Activated CD8-positive, alpha-beta T cell treated with anti-CD3 and anti-CD28 coated beads, Interleukin-2, amount 10 ng/mL, durations not matched to agents 7 days and 5 days (primary cell): ENCODE results near the gene CTNNA1. TPM values are rescaled to one million over a fixed set of nuclear protein-coding genes. Genes with fewer than 3 reads are reported as not detected.
A peak's percentile ranks its signal among the peaks of the same experiment; 100 is the strongest.
"Not testable (repeated sequence)": the region's sequence is repeated elsewhere in the genome, so short reads cannot be mapped to it uniquely, and the experiment has no call there.

Source experiments
- ATAC-seq: fragments of 150-1000 bp; cut with Tn5 transposase; one replicate; pipeline ENCODE4 v1.10.0; 2021; ENCODE audit warnings: moderate library complexity
- CTCF ChIA-PET: fragments of 350-600 bp; sonication (Branson Sonifier 250); formaldehyde crosslinking; loops from one replicate; lab custom pipeline; 2021; ENCODE audit warnings: antibody characterized with exemption; lab: Charles Lee
- POLR2A ChIA-PET: fragments of 350-600 bp; sonication (Branson Sonifier 250); formaldehyde crosslinking; loops from one replicate; lab custom pipeline; 2021; ENCODE audit warnings: antibody characterized with exemption; lab: Charles Lee
- DNase-seq: peaks from one replicate; pipeline ENCODE4 v3.0.0-alpha.2; 2020
- H3K27ac Mint-ChIP-seq: one replicate; pipeline ENCODE4 v1.8.0; 2021; ENCODE audit warnings: mild to moderate bottlenecking, mixed read lengths
- H3K27me3 Mint-ChIP-seq: one replicate; pipeline ENCODE4 v1.8.0; 2021; ENCODE audit warnings: low read depth, mixed read lengths
- H3K36me3 Mint-ChIP-seq: one replicate; pipeline ENCODE4 v1.8.0; 2021; ENCODE audit warnings: low read depth, mixed read lengths
- H3K4me1 Mint-ChIP-seq: one replicate; pipeline ENCODE4 v1.8.0; 2021; ENCODE audit warnings: low read depth, mixed read lengths
- H3K4me3 Mint-ChIP-seq: one replicate; pipeline ENCODE4 v1.8.0; 2021; ENCODE audit warnings: mild to moderate bottlenecking, mixed read lengths
- H3K9me3 Mint-ChIP-seq: one replicate; pipeline ENCODE4 v1.8.0; 2022; ENCODE audit warnings: mixed read lengths; ENCODE audit not compliant: insufficient read depth
- total RNA-seq, 2 experiments: library from RNA; stranded (reverse); gene quantifications; one replicate each; pipeline ENCODE4 v1.2.3, GENCODE V29; 2021

CTNNA1 gene
- total RNA-seq, 2 experiments from 2014 or later = 22.4 to 22.9 TPM

- DNase-seq = no peak
- H3K4me1 Mint-ChIP-seq = peaks cover 5% of the 10 kb centered on the region
- ATAC-seq = no peak
- POLR2A ChIA-PET = no interaction called here
- H3K27me3 Mint-ChIP-seq = peaks cover 39% of the 10 kb centered on the region
- CTCF ChIA-PET = no interaction called here
- no peaks in the 10 kb centered on the region for H3K9me3 Mint-ChIP-seq
- no peak overlapping the region for H3K4me3 Mint-ChIP-seq
- H3K36me3 Mint-ChIP-seq = no peaks in the 10 kb centered on the region
- no peak overlapping the region for H3K27ac Mint-ChIP-seq
These were observed 4.6 kb upstream of the CTNNA1 start for GRCh38 chr5:138748630-138749081.

- POLR2A ChIA-PET, H3K4me3 Mint-ChIP-seq: not testable (repeated sequence)
These were observed 1.9 kb upstream of the CTNNA1 start for GRCh38 chr5:138751344-138751743.

GRCh38 chr5:138752341-138752950 lies 779 bp upstream of the CTNNA1 start:
- DNase-seq (no peak), ATAC-seq (no peak)
- ChIA-PET CTCF (no interaction called here), POLR2A (no interaction called here)
- H3K4me1 Mint-ChIP-seq = peaks cover 11% of the 10 kb centered on the region
- peak overlapping the region; percentile 49 for H3K4me3 Mint-ChIP-seq
- H3K36me3 Mint-ChIP-seq = peaks cover 8% of the 10 kb centered on the region
- no peaks in the 10 kb centered on the region for H3K9me3 Mint-ChIP-seq
- H3K27me3 Mint-ChIP-seq = peaks cover 53% of the 10 kb centered on the region
- no peak overlapping the region for H3K27ac Mint-ChIP-seq

More at GRCh38 chr5:138751344-138751743, 1.9 kb upstream of the CTNNA1 start:
- H3K9me3 Mint-ChIP-seq, ATAC-seq, DNase-seq, H3K36me3 Mint-ChIP-seq, CTCF ChIA-PET, H3K27ac Mint-ChIP-seq: not testable (repeated sequence)
- Mint-ChIP-seq H3K27me3 (peaks cover 46% of the 10 kb centered on the region), H3K4me1 (peaks cover 11% of the 10 kb centered on the region)

- no peaks in the 10 kb centered on the region for H3K9me3 Mint-ChIP-seq
- H3K4me1 Mint-ChIP-seq = peaks cover 11% of the 10 kb centered on the region
- peaks cover 14% of the 10 kb centered on the region for H3K36me3 Mint-ChIP-seq
- ATAC-seq (peak; percentile 26), DNase-seq (no peak)
- peak overlapping the region; percentile 59 for H3K4me3 Mint-ChIP-seq
- peaks cover 54% of the 10 kb centered on the region for H3K27me3 Mint-ChIP-seq
- ChIA-PET CTCF (no interaction called here), POLR2A (no interaction called here)
- H3K27ac Mint-ChIP-seq = no peak overlapping the region
These were observed 821 bp downstream of the CTNNA1 start for GRCh38 chr5:138753794-138754698.

GRCh38 chr5:138754699-138755057 lies 1.5 kb downstream of the CTNNA1 start:
- DNase-seq = no peak
- H3K4me1 Mint-ChIP-seq = peaks cover 11% of the 10 kb centered on the region
- no peak overlapping the region for H3K27ac Mint-ChIP-seq
- no peak for ATAC-seq
- H3K9me3 Mint-ChIP-seq = no peaks in the 10 kb centered on the region
- H3K4me3 Mint-ChIP-seq = peak overlapping the region; percentile 59
- ChIA-PET CTCF (no interaction called here), POLR2A (no interaction called here)
- peaks cover 53% of the 10 kb centered on the region for H3K27me3 Mint-ChIP-seq
- H3K36me3 Mint-ChIP-seq = peaks cover 17% of the 10 kb centered on the region

DNA sequence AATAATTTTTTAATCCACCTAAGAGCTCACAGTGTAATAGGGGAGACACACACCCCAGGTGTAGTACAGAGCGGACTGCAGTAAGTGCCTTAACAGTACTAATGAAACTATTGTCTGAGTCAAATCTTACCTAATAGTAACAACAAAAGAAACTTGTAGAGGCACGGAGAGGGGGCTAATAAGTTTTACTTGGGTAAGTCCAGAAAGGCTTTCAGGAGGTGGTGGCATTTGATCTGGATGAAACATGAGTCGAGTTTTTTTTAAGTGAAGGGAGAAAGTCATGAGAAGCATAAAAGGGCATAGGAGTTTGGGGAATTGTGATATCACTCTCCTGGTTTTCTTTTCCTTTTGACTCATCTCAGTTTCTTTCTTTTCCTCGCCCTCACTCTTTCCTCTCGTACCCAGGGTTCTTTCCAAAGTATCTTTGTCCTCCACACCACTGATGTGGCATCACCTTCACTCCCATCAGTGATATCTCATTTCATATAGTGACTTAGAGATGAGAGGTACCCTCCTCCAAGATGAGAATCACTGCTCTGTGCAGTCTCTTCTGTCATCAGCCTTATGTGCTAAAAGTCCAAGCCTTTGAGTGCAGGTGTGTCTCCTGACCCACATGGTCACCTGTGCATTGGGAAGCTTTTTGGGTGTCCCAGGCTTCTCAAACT lies 2.0 kb downstream of the CTNNA1 start:
- peaks cover 51% of the 10 kb centered on the region for H3K27me3 Mint-ChIP-seq
- H3K36me3 Mint-ChIP-seq = peaks cover 17% of the 10 kb centered on the region
- ChIA-PET POLR2A (no interaction called here), CTCF (no interaction called here)
- no peak overlapping the region for H3K27ac Mint-ChIP-seq
- no peak overlapping the region for H3K4me3 Mint-ChIP-seq
- no peaks in the 10 kb centered on the region for H3K9me3 Mint-ChIP-seq
- no peak for DNase-seq
- peaks cover 11% of the 10 kb centered on the region for H3K4me1 Mint-ChIP-seq
- ATAC-seq = no peak

DNA sequence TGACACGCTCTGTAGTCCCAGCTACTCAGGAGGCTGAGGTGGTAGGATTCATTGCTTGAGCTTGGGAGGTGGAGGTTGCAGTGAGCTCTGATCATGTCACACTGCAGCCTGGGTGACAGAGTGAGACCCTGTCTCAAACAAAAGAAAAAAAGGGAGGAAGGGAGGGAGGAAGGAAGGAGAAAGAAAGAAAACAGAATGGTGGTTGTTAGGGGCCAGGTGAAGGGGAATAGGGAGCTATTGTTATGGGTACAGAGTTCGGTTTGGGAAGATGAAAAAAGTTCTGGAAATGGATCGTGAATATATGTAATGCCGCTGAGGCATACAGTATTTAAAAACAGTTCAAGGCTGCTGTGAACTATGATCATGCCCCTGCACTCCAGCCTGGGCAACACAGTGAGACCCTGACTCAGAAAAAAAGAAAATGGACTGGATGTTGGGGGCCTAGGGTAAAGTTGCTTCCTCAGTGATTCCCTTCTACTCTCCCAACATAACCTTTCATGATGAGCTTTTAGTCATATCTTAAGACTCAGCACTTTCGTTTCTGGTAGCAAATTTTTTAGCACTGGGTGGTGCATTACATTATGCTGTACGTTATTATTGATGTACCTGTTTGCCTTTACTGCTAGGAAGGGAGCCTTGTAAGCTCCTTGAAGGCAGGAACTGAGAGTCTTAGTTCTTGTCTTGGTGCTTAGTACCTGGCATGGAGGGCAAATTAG lies 4.0 kb downstream of the CTNNA1 start:
- POLR2A ChIA-PET = no interaction called here
- ATAC-seq (no peak), DNase-seq (no peak)
- no peak overlapping the region for H3K27ac Mint-ChIP-seq
- H3K4me1 Mint-ChIP-seq = peaks cover 26% of the 10 kb centered on the region
- CTCF ChIA-PET = interaction anchor here (0.8 to 1.9 kb wide), 4 partner anchors 17 to 178 kb away, joined by 3 to 10 read pairs (median 4); no protein-coding TSS in a partner anchor
- H3K36me3 Mint-ChIP-seq = peaks cover 17% of the 10 kb centered on the region
- no peak overlapping the region for H3K4me3 Mint-ChIP-seq
- no peaks in the 10 kb centered on the region for H3K9me3 Mint-ChIP-seq
- peaks cover 40% of the 10 kb centered on the region for H3K27me3 Mint-ChIP-seq

DNA sequence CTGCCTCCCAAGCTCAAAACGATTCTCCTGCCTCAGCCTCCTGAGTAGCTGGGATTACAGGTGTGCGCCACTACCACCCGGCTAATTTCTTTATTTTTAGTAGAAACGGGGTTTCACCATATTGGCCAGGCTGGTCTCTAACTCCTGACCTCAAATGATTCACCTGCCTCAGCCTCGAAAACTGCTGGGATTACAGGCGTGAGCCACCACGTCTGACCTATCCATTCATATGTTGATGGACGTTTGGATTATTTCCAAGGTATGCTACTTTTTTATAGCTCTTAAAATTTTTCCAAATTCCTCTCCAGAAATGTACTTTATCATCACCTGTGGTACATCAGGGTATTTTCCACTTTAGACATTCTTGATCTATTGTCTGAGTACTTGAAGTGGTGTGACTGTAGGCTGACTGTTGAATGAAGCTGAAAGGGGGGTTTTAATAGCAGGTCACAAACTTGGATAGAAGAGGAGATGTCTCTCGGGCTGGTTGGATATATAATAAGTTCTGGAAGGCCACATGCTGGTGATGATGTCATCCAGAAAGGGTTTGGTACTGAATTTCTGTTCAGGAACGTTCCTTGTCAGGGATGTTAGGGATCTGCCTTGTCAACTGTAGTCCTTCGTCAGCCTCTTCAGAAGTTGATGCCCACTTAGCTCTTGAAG lies 7.4 kb downstream of the CTNNA1 start:
- Mint-ChIP-seq H3K4me3 (no peak overlapping the region), H3K4me1 (peaks cover 24% of the 10 kb centered on the region), H3K36me3 (peaks cover 13% of the 10 kb centered on the region), H3K27me3 (peaks cover 33% of the 10 kb centered on the region), H3K9me3 (no peaks in the 10 kb centered on the region), H3K27ac (no peak overlapping the region)
- ATAC-seq (no peak), DNase-seq (no peak)
- ChIA-PET CTCF (interaction anchor here (0.9 to 1.4 kb wide), 2 partner anchors 18 to 29 kb away, joined by 3 to 9 read pairs; no protein-coding TSS in a partner anchor), POLR2A (no interaction called here)

GRCh38 chr5:138761115-138761514 lies 7.9 kb downstream of the CTNNA1 start:
- Mint-ChIP-seq H3K27me3 (peaks cover 36% of the 10 kb centered on the region), H3K4me1 (peaks cover 24% of the 10 kb centered on the region), H3K36me3 (peaks cover 13% of the 10 kb centered on the region)
- H3K9me3 Mint-ChIP-seq, H3K4me3 Mint-ChIP-seq, H3K27ac Mint-ChIP-seq, POLR2A ChIA-PET: not testable (repeated sequence)
- peak; percentile 36 for DNase-seq
- ATAC-seq = peak; percentile 57
- CTCF ChIA-PET = interaction anchor here (1.4 kb wide), 1 partner anchor 28 kb away, joined by 9 read pairs; no protein-coding TSS in a partner anchor

DNA sequence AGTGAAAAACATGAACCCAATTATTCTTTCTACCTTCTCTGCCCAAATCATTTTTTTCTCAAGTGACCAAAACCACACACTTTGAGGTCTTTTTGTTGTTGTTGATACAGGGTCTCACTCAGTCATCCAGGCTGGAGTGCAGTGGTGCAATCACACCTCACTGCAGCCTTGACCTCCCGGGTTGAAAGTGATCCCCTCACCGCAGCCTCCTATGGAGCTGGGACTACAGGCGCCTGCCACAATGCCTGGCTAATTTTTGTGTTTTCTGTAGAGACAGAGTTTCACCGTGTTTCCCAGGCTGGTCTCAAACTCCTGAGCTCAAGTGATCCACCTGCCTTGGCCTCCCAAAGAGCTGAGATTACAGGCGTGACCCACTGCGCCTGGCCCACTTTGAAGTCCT lies 8.4 kb downstream of the CTNNA1 start:
- H3K36me3 Mint-ChIP-seq, H3K9me3 Mint-ChIP-seq, H3K4me3 Mint-ChIP-seq, H3K27ac Mint-ChIP-seq, ATAC-seq, POLR2A ChIA-PET, DNase-seq: not testable (repeated sequence)
- CTCF ChIA-PET = interaction anchor here (0.6 kb wide), 1 partner anchor 28 kb away, joined by 3 read pairs; no protein-coding TSS in a partner anchor
- Mint-ChIP-seq H3K27me3 (peaks cover 38% of the 10 kb centered on the region), H3K4me1 (peaks cover 24% of the 10 kb centered on the region)

DNA sequence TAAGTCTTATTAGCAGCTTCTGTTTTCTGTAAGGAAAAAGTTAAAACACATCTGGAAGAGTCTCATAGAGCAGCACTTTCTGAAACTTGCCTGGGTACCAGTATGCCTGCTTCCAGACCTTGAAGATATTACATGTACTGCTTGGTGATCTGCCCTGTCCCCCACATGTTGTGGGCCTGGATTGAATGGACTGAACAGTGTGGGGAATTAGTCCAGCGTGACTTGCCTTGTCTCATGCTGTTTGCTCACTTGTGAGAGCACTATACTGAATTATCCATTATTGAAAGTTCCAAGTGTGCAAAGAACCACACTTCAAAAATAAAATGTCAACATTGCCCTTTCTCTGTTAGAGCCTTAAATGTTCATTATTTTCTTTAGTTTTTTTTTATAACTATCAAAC lies 8.9 kb downstream of the CTNNA1 start:
- peaks cover 24% of the 10 kb centered on the region for H3K4me1 Mint-ChIP-seq
- H3K4me3 Mint-ChIP-seq = no peak overlapping the region
- no peak for ATAC-seq
- no peak for DNase-seq
- H3K9me3 Mint-ChIP-seq = no peaks in the 10 kb centered on the region
- peaks cover 10% of the 10 kb centered on the region for H3K36me3 Mint-ChIP-seq
- H3K27ac Mint-ChIP-seq = no peak overlapping the region
- CTCF ChIA-PET = interaction anchor here (0.6 kb wide), 1 partner anchor 28 kb away, joined by 3 read pairs; no protein-coding TSS in a partner anchor
- POLR2A ChIA-PET = no interaction called here
- H3K27me3 Mint-ChIP-seq = peaks cover 35% of the 10 kb centered on the region
